GM18873 (cell line): ENCODE data around the gene ROGDI.

Source experiments
- ATAC-seq: cut with Tn5 transposase; IDR thresholded peaks from one replicate; pipeline ENCODE4 v1.9.1; 2021; ENCODE audit warnings: mild to moderate bottlenecking, moderate library complexity, moderate number of reproducible peaks; ENCODE audit not compliant: unreplicated experiment, low FRiP score

Gene ROGDI

GRCh38 chr16:4801962-4802658 is at the start of gene ROGDI:
ROGDI (minus strand) TSS chr16:4802633; CDS start chr16:4802571, 62 bp downstream.
- peak; percentile 44 for ATAC-seq

GRCh38 chr16:4850211-4850610 is 47.8 kb upstream of the ROGDI start:
- no peak for ATAC-seq

GRCh38 chr16:4847774-4848587 is 45.5 kb upstream of the ROGDI start:
- ATAC-seq = peak; percentile 13

DNA sequence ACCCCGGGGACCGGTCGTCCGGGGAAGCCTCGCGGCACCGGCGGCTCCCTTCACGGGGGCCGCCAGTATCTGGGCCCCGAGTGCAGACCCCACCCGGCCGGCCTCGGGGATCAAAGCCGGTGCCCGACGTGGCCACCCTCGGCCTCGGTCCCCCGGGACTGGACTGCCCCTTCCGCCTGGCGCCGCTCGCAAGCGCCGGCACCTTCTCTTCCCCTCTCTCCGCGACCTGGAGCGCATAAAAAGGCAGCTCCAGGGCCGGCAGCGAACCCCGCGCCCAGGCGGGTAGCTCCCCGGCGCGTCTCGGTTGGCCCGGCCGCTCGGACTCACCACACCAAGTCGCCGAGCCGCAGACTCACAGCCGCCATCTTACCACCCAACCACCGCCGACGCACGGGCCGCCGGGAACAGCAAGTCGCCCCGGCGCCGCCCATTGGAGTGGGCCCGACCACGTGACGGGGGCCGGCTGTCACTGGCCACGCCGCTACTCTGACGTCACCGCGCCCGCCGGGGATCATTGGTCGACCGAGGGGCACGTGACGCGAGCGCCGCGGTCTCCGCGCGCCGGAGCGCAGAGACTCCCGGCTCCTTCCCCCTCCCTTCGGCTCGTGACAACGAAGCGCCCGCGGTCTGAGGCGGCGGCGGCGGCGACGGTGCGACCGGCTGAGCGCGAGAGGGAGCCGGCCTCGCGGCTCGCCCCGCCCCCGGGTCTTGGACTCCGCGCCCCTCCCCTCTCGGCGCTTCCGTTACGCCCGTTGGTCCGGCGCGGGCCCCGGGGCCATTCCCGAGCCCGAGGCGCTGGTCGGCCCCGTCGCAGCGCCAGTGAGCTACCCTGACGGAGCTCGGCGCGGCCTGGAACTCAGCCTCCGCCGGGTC is 44.7 kb upstream of the ROGDI start, which contains the start of the genes GLYR1 and UBN1:
TSS of gene GLYR1 (minus strand) at position 388 of the 873 bp plus-strand sequence. CDS start at position 365, 23 bp downstream.
TSS of gene UBN1 (plus strand) at position 581 of the 873 bp plus-strand sequence. CDS start 5,437 bp downstream, outside the sequence.
- ATAC-seq = peak; percentile 79

- ATAC-seq = no peak
Observed at GRCh38 chr16:4846503-4846900, 44.1 kb upstream of the ROGDI start.

DNA sequence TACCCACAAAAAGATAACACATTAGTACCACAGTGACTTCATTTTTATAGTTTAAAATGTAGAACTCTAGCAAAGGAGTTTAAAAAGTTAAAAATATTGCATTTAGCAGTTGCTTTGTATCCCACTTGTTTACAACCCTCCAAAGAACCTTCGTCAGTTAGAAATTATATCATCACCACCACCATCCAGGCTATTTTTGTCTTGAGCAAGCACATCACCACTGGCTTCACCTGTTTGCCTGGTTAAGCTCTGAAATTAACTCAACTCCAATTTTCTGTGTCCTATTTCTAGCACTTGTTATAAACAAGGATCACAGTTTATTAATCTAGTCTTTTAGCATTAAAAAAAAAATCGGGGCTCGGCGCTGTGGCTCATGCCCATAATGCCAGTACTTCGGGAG is 38.6 kb upstream of the ROGDI start:
- no peak for ATAC-seq

GRCh38 chr16:4839942-4840341 is 37.5 kb upstream of the ROGDI start:
- no peak for ATAC-seq

DNA sequence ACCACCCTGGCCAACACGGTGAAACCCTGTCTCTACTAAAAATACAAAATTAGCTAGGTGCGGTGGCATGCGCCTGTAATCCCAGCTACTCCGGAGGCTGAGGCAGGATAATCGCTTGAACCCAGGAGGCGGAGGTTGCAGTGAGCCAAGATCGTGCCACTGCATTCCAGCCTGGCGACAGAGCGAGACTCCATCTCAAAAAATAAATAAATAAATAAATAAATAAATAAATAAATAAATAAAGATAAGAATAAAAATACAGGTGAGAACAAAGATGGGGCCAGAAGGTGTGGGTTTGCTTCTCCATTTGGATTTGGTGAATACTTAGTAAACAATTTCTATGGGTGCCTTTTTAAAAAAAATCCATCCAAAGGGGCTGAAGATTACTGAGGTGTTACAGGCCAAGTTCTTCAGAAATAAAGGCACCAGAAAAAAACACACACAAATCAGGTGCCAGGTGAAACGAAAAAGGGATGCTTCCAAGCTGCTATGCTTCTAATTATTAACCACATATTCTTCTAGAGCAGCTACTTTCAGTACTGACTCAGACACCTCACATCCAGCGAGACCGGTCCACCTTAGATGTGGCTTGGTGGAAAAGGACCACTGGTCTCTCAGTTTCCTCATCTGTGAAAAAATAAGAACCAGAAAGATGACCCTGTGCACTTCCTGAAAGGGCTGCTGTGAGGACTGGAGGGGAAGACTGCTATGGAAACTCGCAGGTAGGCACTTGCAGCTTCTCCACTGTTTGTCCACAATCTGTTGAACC is 35.5 kb upstream of the ROGDI start:
- no peak for ATAC-seq

- ATAC-seq = no peak
Observed at GRCh38 chr16:4836727-4837126, 34.3 kb upstream of the ROGDI start.

- ATAC-seq = no peak
Observed at GRCh38 chr16:4833584-4833983, 31.2 kb upstream of the ROGDI start.

DNA sequence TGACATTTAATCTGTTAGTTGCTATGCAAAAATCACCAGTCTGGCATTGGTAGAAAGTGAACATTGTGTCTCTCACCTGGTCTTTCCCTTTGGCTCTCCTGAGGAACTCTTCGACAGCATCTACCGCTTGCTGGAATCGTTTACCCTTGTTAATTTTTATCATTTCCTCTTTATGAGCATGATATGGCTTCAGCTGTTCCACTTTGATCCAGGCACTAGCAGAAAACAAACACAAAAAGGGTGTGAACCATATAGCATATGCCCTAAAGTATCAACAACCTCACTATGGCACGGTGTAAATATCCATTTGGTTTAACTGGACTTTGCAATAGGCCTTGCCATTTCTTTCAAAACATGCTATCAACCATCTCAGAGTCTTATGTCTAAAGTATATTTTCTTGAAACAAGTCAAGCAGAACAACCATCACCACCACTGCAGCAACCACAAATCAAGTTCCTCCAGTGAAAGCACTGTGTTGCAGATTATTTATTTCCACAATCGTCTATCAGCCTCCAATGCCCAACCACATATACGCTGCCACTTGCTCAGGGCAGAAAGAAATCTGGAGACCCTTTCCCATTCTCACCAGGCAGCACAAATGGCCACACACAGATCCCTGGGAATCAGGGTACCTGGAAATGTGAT is 30.4 kb upstream of the ROGDI start:
- no peak for ATAC-seq

GRCh38 chr16:4831616-4832015 is 29.2 kb upstream of the ROGDI start:
- no peak for ATAC-seq

- ATAC-seq = no peak
Observed at GRCh38 chr16:4830408-4830807, 28.0 kb upstream of the ROGDI start.

- ATAC-seq = no peak
Observed at GRCh38 chr16:4828567-4829321, 26.3 kb upstream of the ROGDI start.

- ATAC-seq = no peak
Observed at GRCh38 chr16:4826980-4827379, 24.5 kb upstream of the ROGDI start.

- ATAC-seq = no peak
Observed at GRCh38 chr16:4826526-4826925, 24.1 kb upstream of the ROGDI start.

GRCh38 chr16:4825196-4825595 is 22.8 kb upstream of the ROGDI start:
- no peak for ATAC-seq

DNA sequence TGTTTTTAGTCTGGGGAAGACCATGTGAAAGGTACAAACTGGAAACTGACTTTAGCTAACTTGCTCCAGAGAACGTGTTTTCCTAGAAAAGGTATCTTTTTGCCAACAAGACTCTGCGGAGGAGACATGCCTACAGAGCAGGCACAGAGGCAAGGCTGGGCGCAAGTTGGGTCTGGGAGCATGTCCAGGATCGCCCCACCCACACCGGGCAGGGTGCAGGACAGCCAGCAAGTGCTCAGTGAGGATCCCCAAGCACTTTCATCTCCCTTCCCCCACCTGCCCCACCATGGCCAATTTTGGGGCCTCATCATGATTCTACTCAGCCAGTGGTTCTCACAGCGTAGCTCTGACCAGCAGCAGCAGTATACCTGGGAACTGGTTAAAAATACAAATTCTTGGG is 18.2 kb upstream of the ROGDI start:
- ATAC-seq = no peak
